Uterus (tissue), 4 donors: Measurements from ENCODE around the gene MEIS1. TPM values are rescaled to one million over a fixed set of nuclear protein-coding genes. Genes with fewer than 3 reads are reported as not detected.
"Not testable (repeated sequence)": the region's sequence is repeated elsewhere in the genome, so short reads cannot be mapped to it uniquely, and the experiment has no call there.

Experiments
- DNase-seq, 2 donors: peaks; one replicate each; pipeline ENCODE4 v3.0.0-alpha.2; 2019 to 2020
- H3K27ac ChIP-seq, 2 donors: fragments of 200-600 bp; sonication (generic); 1 replicate in 1 of 2; 2 replicates in 1 of 2; pipeline ENCODE4 v1.5.1; 2016 to 2018
- H3K27me3 ChIP-seq, 2 donors: fragments of 200-600 bp; sonication (generic); one replicate each; pipeline ENCODE4 v1.5.1; 2018 to 2019; ENCODE audit warnings: control low read depth in 1 of 2
- H3K36me3 ChIP-seq, 2 donors: fragments of 200-600 bp; sonication (generic); one replicate each; pipeline ENCODE4 v1.5.1; 2019; ENCODE audit warnings: control low read depth in 1 of 2
- H3K4me1 ChIP-seq, 2 donors: fragments of 200-600 bp; sonication (generic); one replicate each; pipeline ENCODE4 v1.5.1; 2018 to 2019; ENCODE audit warnings: control low read depth in 1 of 2
- H3K4me3 ChIP-seq, 2 donors: fragments of 200-600 bp; sonication (generic); 1 replicate in 1 of 2; 2 replicates in 1 of 2; pipeline ENCODE4 v1.5.1; 2018 to 2019; ENCODE audit warnings: mild to moderate bottlenecking in 1 of 2
- H3K9me3 ChIP-seq, 2 donors: fragments of 200-600 bp; sonication (generic); one replicate each; pipeline ENCODE4 v1.5.1; 2019; ENCODE audit warnings: control low read depth in 1 of 2
- POLR2A ChIP-seq, 2 donors: fragments of 450-650 bp; IDR thresholded peaks; one replicate each; pipeline ENCODE4 v1.6.1; 2016; ENCODE audit warnings: antibody characterized with exemption in 2 of 2, mild to moderate bottlenecking in 1 of 2, moderate library complexity in 1 of 2
- intact Hi-C: fragments of 100-400 bp; cut with DNase I; formaldehyde crosslinking; loops from one replicate; pipeline ENCODE4 v1.15.1; 2023; ENCODE audit warnings: low total_unique reads
- total RNA-seq, 4 donors: library from RNA; depleted of rRNA in 3 of 4; stranded (reverse); fragments of >200 nt in 3 of 4; gene quantifications; one replicate each; pipeline versions ENCODE4 v1.1.0 to v1.2.4, GENCODE V29; 2014 to 2023
- TF ChIP-seq, protein P1 (sequence below), 4 experiments: fragments of 200-600 bp in 2 of 4; fragments of 450-650 bp in 2 of 4; sonication (generic) in 2 of 4; IDR thresholded peaks; one replicate each; pipeline ENCODE4 v1.5.1; 2016 to 2019; ENCODE audit warnings: antibody characterized with exemption in 4 of 4, mild to moderate bottlenecking in 2 of 4, moderate library complexity in 1 of 4
- donor health status: DM: yes; HTN: yes; CAD: no.

MEIS1 gene
- total RNA-seq, 4 donors from 2014 or later: 110 to 418 (median 233) TPM

DNA sequence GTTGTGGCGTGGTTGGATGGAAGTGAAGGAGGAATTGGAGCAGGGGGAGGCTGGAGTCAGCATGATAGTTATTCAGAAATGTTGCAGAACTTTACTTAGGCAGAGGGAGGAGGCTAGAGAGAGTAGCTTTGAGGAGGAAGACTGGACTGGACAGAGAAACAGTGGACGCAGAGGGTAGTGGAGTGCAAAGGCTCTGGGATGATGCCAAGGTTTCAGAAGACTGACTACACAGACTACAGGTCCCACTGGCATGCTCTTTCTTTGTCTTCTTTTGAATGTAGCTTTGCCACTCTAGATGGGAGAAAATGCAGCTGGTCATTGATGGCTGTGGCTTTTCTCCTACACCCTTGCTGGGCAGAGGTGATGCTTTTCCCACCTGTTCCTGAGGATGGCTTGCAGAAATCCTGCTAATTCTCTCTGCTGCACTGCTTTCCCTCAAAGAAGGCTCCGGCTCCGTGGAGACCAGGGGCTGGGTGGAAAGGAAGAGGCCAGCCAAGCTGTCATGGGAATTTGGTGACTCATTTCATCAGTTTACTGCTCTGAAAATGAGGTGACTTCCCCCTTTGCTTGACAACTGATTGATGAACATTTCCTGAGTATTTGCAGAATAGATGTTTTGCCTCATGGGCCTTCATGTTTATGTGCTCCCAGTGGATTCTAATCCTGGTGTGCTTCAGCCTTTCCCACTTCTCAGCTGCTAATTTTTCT is 42.4 kb downstream of the MEIS1 start:
- Histone ChIP-seq H3K36me3 (no peaks in the 10 kb centered on the region), H3K27ac (peak overlapping the region; percentile 27 to 30), H3K9me3 (no peaks in the 10 kb centered on the region), H3K4me1 (peaks cover 0 to 13% of the 10 kb centered on the region in 2 donors), H3K4me3 (no peak overlapping the region), H3K27me3 (no peaks in the 10 kb centered on the region)
- TF ChIP-seq, protein P1, sequence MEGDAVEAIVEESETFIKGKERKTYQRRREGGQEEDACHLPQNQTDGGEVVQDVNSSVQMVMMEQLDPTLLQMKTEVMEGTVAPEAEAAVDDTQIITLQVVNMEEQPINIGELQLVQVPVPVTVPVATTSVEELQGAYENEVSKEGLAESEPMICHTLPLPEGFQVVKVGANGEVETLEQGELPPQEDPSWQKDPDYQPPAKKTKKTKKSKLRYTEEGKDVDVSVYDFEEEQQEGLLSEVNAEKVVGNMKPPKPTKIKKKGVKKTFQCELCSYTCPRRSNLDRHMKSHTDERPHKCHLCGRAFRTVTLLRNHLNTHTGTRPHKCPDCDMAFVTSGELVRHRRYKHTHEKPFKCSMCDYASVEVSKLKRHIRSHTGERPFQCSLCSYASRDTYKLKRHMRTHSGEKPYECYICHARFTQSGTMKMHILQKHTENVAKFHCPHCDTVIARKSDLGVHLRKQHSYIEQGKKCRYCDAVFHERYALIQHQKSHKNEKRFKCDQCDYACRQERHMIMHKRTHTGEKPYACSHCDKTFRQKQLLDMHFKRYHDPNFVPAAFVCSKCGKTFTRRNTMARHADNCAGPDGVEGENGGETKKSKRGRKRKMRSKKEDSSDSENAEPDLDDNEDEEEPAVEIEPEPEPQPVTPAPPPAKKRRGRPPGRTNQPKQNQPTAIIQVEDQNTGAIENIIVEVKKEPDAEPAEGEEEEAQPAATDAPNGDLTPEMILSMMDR (IDR thresholded peaks at IDR 0.05): no peak
- no peak for TF ChIP-seq POLR2A (IDR thresholded peaks at IDR 0.05)
- no peak for DNase-seq
- intact Hi-C loops: no loop called here

DNA sequence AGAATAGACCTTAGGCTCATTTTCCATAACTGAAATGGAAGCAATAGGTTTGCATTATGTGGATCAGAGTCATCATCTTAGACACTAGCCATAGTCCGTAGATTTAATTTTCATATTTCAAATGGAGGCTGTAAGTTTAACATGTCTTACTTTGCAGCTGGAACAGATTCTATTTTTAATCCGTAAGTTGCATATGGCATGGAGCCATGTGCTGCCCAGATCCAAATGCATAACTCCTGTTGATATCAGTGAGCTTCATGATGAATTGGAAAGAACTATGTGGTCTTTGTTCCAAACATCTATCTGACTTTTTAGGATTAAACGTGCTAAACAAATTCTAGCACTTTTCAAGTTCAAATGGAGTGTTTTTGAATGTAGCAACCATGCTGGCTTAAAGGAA is 43.4 kb downstream of the MEIS1 start:
- H3K4me3 ChIP-seq: no peak overlapping the region
- peaks cover 0 to 11% of the 10 kb centered on the region in 2 donors for H3K4me1 ChIP-seq
- TF ChIP-seq, protein P1 (IDR thresholded peaks at IDR 0.05): no peak
- TF ChIP-seq POLR2A (IDR thresholded peaks at IDR 0.05): no peak
- DNase-seq: no peak
- H3K9me3 ChIP-seq: no peaks in the 10 kb centered on the region
- H3K27me3 ChIP-seq: no peaks in the 10 kb centered on the region
- H3K36me3 ChIP-seq: no peaks in the 10 kb centered on the region
- peak overlapping the region in 1 of 2 donors; percentile 30 for H3K27ac ChIP-seq
- intact Hi-C loops: no loop called here

DNA sequence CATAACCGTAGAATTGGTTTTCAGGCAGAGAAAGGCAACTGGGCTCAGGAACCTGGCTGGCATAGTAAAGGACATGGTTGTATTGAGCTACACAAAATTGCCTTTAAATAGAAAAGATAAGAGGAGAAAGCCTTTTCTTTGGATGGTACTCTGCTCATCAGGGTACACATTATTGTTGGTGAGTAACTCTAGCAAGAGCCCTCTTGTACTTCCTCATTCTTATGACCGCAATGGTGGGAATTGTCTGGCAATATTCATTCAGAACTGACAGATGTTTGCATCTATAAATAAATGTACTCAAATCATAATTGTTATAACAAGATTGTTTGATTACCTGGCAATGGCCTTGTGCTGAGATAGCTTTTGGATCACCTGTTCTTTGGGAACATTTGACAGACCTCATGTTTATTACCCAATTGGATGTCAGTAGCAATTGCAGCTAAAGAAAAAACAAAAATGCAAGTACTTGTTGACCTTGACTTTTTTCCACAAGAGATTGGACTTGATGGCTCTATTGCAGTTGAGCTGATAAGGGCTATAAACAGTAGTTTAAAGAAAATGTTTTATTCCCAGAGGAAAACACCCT is 43.9 kb downstream of the MEIS1 start:
- Histone ChIP-seq H3K36me3 (no peaks in the 10 kb centered on the region), H3K4me1 (peaks cover 0 to 6% of the 10 kb centered on the region in 2 donors), H3K4me3 (no peak overlapping the region), H3K27ac (peak overlapping the region in 1 of 2 donors; percentile 17), H3K27me3 (no peaks in the 10 kb centered on the region), H3K9me3 (no peaks in the 10 kb centered on the region)
- TF ChIP-seq, protein P1 (IDR thresholded peaks at IDR 0.05): no peak
- no peak for TF ChIP-seq POLR2A (IDR thresholded peaks at IDR 0.05)
- no peak for DNase-seq
- intact Hi-C loops: no loop called here

DNA sequence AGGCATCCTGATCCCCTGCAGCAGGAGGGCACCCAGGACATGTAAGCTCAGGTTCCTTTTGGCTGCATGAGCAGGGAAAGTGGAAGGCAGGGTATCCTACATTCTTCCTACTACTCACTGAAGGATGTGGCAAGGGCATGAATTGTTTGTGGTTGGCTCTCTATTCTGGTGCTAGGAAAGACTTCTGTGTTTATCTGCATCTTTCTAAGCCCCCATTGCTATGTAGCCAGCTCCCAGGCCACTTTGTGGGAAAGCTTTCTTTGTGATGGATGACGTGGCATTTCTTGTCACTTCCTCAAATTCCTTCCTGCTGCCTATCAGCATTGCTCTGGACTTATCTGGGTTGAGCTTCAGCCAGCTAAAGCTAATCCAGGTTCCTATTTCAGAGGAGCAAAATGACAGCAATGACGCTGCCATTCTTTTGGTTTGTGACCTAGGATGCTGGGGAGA is 46.2 kb downstream of the MEIS1 start:
- Histone ChIP-seq H3K4me1 (no peaks in the 10 kb centered on the region), H3K9me3 (no peaks in the 10 kb centered on the region), H3K4me3 (no peak overlapping the region), H3K27ac (no peak overlapping the region), H3K27me3 (no peaks in the 10 kb centered on the region), H3K36me3 (no peaks in the 10 kb centered on the region)
- DNase-seq: no peak
- TF ChIP-seq POLR2A (IDR thresholded peaks at IDR 0.05): no peak
- TF ChIP-seq, protein P1 (IDR thresholded peaks at IDR 0.05): no peak
- intact Hi-C loops: no loop called here

DNA sequence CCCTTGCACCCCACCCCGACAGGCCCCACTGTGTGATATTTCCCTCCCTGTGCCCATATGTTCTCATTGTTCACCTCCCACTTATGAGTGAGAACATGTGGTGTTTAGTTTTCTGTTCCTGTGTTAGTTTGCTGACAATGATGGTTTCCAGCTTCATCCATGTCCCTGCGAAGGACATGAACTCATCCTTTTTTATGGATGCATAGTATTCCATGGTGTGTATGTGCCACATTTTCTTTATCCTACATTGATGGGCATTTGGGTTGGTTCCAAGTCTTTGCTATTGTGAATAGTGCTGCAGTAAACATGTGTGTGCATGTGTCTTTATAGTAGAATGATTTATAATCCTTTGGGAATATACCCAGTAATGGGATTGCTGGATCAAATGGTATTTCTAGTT is 50.3 kb downstream of the MEIS1 start:
- H3K36me3 ChIP-seq, H3K27me3 ChIP-seq, H3K9me3 ChIP-seq, H3K4me1 ChIP-seq, intact Hi-C loops, H3K4me3 ChIP-seq, DNase-seq, H3K27ac ChIP-seq: not testable (repeated sequence)
